Loucy (cell line): Measurements from ENCODE around the gene CYP17A1.

Source experiments
- CTCF ChIP-seq: fragments of 200-600 bp; sonication (generic); conservative IDR thresholded peaks from 2 replicates; pipeline ENCODE4 v1.5.1; 2014; ENCODE audit warnings: mild to moderate bottlenecking, antibody characterized with exemption, low read length
- EZH2phosphoT487 ChIP-seq: fragments of 200-600 bp; IDR thresholded peaks from 2 replicates; pipeline ENCODE4 v1.6.1; 2018; ENCODE audit warnings: antibody characterized with exemption, mild to moderate bottlenecking, moderate library complexity, borderline replicate concordance

GRCh38 chr10:102872163-102872562 is 35.0 kb upstream of the CYP17A1 start:
- TF ChIP-seq CTCF = no peak
- no peak for TF ChIP-seq EZH2phosphoT487
